Ectodermal cell (in vitro differentiated cells): ENCODE results near the gene PPP2R2D.

ENCODE experiments used
- H3K27ac ChIP-seq: 2 replicates; pipeline ENCODE4 v1.7.0; 2013; ENCODE audit warnings: mild to moderate bottlenecking, low read depth, low read length; ENCODE audit not compliant: insufficient read depth, poor library complexity, severe bottlenecking
- H3K27me3 ChIP-seq: 2 replicates; pipeline ENCODE4 v1.7.0; 2013; ENCODE audit warnings: mild to moderate bottlenecking, low read length; ENCODE audit not compliant: insufficient read depth, control insufficient read depth, poor library complexity, severe bottlenecking
- H3K36me3 ChIP-seq: one replicate; pipeline ENCODE4 v1.7.0; 2013; ENCODE audit warnings: low read length; ENCODE audit not compliant: control insufficient read depth, insufficient read depth
- H3K4me1 ChIP-seq: one replicate; pipeline ENCODE4 v1.7.0; 2013; ENCODE audit warnings: low read length; ENCODE audit not compliant: control insufficient read depth, insufficient read depth
- H3K4me3 ChIP-seq: 2 replicates; pipeline ENCODE4 v1.7.0; 2013; ENCODE audit warnings: low read depth, low read length, control low read depth; ENCODE audit not compliant: insufficient read depth
- H3K9me3 ChIP-seq: 2 replicates; pipeline ENCODE4 v1.7.0; 2013; ENCODE audit warnings: mild to moderate bottlenecking, low read length, moderate library complexity; ENCODE audit not compliant: control insufficient read depth
- WGBS, 2 experiments: methylation state at CpG; one replicate each; pipeline ENCODE4 v1.1.7; 2013; ENCODE audit warnings: missing lambda C conversion rate in 2 of 2; 5-methylcytosine and 5-hydroxymethylcytosine counted together

Gene PPP2R2D

DNA sequence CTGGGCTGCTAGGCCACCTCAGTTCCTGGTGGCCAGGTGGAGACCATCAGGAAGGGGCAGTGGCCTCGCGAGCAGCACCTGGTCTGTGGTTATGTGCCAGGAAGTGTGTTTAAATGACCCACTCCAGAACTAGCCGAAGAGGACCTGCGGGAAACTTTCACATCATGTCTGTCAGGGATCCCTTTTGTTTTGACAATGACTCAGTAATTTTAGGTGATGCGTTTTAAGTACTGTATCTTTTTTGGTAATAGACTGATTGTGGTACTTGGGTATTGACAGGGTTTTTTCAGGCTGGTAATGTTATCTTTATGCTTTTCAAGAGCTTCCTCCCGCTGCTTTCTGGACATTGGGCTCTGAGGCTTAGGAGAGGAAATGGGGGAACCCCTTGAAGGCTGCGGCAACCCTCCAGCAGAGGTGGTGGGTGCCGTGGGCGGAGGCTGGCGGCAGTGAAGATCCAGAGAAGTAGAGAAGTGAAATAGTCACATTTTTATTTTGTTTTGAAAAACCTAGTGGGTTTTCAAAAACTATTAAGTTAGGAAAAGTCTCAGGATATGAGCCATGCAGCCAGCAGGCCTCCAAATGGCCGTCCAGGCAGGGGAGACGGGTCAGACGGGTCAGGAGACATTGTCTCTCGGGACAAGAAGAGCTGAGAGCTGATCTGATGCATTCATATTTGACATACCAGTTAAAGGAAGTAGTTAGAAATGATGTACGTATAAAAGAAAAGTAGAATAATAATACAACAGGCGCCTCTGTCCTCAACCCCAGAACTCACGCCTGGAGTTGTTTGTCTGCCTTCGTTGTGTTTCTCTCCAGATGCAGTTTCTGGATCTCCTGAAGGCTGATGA lies 27.7 kb downstream of the PPP2R2D start:
- no peaks in the 10 kb centered on the region for H3K36me3 ChIP-seq
- no peak overlapping the region for H3K27ac ChIP-seq
- H3K4me1 ChIP-seq = peaks cover 10% of the 10 kb centered on the region
- H3K9me3 ChIP-seq = no peaks in the 10 kb centered on the region
- no peak overlapping the region for H3K4me3 ChIP-seq
- no peaks in the 10 kb centered on the region for H3K27me3 ChIP-seq
- 88 to 91% methylated on average over 18 of the region's 18 CpGs for WGBS, 2 experiments

DNA sequence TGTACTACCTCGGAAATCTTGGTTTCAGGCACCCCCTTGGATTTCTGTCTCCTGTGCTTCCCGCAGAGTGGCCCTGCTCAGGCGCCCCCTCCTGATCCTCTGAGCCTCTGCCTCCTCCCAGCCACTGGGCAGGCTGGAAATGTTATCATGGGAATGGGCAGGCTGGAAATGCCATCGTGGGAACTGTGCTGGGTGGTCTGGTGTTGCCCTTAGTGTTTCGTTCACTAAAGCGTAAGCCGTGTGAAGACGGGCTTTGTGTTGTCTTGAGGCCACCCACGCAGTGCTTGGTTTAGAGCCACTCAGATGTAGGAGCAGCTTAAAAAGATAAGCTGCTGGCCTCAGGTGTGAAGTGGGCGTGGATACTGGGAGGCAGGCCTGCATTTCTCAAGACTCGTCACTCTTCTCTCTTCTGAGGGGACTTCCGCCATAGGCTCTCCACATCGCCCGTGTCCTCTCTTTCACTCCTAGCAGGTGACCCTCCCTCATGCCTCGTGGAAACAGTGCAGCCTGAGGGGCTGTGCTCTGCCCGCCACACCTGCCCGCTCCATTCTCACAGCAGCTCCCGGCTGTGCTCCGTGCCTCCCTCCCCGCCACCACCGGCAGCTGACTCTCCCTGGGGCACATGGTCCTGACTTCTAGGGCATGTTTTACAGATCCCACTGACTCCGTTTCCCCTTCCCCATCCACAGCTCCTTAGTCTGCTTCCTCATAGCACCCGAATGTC lies 28.5 kb downstream of the PPP2R2D start:
- no peak overlapping the region for H3K27ac ChIP-seq
- WGBS, 2 experiments = 83 to 89% methylated on average over 23 of the region's 23 CpGs
- H3K4me1 ChIP-seq = peaks cover 10% of the 10 kb centered on the region
- H3K27me3 ChIP-seq = no peaks in the 10 kb centered on the region
- no peaks in the 10 kb centered on the region for H3K9me3 ChIP-seq
- no peak overlapping the region for H3K4me3 ChIP-seq
- no peaks in the 10 kb centered on the region for H3K36me3 ChIP-seq

DNA sequence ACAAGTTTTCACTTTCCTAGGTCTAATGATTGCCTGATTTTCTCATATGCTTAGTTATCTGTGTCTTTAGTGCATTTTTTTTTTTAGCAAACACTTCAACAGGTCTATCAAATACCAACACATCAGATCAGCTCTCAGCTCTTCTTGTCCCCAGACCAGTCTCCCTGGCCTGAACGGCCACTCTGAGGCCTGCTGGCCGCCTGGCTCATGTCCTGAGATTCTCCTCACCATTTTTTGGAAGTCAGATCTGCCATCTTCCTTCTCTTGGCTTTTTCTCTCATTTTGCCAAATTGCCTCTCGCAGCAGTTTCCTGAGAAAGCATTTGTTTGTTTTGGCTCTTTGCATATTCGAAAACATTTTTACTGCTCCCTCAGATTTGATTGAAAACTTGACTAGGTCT lies 29.3 kb downstream of the PPP2R2D start:
- no peaks in the 10 kb centered on the region for H3K27me3 ChIP-seq
- no peaks in the 10 kb centered on the region for H3K9me3 ChIP-seq
- H3K36me3 ChIP-seq = no peaks in the 10 kb centered on the region
- no peak overlapping the region for H3K4me3 ChIP-seq
- 92 to 93% methylated on average over 4 of the region's 4 CpGs for WGBS, 2 experiments
- H3K4me1 ChIP-seq = peaks cover 10% of the 10 kb centered on the region
- H3K27ac ChIP-seq = no peak overlapping the region

DNA sequence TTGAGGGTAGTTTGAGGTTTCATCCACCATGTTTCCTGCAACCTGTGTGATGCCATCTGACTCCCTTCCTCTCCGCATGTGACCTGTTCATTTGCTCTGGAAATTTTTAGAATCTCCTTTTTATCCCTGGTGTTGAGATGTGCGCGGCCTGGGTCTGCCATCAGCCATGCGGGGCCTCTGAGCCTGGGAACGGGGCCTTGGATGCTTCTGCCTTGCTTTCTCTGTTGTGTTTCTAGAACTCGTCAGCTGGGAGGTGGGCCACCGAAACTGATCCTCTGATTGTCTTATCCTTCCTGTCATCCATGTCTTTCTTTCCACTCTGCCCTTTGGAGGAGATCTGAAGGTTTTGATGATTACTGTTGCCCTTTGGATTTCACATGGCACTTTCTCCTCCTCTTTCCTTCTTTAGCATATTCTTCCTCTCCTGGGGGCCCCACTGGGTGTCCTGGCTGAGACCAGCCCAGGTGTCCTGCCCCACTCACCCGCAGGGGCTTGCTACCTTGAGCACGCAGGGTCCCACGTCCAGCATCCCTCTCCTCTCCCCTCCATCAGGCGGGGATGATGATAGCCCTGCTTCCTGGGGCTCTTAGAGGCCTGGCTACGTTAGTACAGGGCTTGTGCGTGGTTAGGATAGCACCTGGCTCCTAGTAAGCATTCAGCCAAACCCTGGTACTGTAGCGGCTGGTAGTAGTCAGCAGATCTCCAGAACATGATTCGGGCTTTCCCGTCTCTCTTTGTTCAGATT lies 29.9 kb downstream of the PPP2R2D start:
- peaks cover 10% of the 10 kb centered on the region for H3K4me1 ChIP-seq
- 90 to 93% methylated on average over 16 of the region's 16 CpGs for WGBS, 2 experiments

DNA sequence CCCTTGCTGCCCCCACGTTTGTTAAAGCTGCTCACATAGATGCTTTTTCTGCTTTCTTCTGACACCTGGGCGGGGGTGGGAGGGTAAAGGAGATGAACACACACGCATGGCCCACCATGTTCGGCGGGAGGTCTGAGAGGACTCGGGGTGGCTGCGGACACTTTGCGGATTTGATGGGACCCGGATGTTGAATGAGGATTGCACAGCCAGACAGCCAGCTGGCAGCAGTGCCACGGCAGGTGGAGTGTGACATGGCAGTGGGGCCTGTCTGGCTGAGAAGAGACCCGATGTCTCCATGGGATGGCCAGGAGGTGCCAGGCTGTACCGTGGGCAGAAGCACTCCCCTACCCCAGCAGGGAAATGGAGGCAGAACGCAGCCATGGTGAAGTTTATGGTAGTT lies 31.2 kb downstream of the PPP2R2D start:
- no peaks in the 10 kb centered on the region for H3K36me3 ChIP-seq
- peaks cover 10% of the 10 kb centered on the region for H3K4me1 ChIP-seq
- no peaks in the 10 kb centered on the region for H3K9me3 ChIP-seq
- H3K4me3 ChIP-seq = no peak overlapping the region
- no peak overlapping the region for H3K27ac ChIP-seq
- H3K27me3 ChIP-seq = no peaks in the 10 kb centered on the region
- WGBS, 2 experiments = 90 to 91% methylated on average over 13 of the region's 13 CpGs

More for the DNA sequence above, 29.9 kb downstream of the PPP2R2D start:
- H3K9me3 ChIP-seq = no peaks in the 10 kb centered on the region
- H3K4me3 ChIP-seq = no peak overlapping the region
- no peak overlapping the region for H3K27ac ChIP-seq
- no peaks in the 10 kb centered on the region for H3K27me3 ChIP-seq
- H3K36me3 ChIP-seq = no peaks in the 10 kb centered on the region

DNA sequence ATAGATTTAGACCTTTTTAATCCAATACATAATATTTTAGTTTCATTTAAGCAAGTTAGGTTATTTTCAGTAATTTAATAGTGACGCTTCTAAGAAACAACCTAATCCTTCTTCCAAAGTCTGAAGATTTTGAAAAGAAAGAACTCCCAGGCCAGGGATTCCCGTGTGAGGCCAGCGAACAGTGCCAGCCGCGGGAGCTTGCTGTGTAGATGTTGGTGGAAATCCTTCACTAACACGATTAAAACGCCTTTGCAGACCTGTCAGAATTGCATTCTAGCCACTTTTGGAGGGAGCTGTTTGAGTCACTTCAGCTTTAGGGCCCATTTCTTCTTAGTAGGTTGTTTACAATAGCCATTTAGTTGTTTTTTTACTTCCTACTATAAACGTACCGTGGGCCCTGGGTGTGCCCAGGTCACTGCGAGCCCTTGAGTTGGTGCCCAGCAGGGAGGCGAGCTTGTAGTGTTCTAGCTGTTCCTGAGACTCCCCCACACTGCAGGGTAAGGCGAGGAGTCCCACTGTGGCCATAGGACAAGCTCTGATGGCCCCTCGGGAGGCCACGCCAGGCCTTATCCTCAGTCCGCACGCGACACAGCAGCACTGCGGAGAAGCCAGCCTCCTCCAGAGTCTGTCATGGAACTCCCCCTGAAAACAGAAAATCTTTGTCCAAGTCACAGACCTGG lies 32.3 kb downstream of the PPP2R2D start:
- no peak overlapping the region for H3K27ac ChIP-seq
- no peaks in the 10 kb centered on the region for H3K9me3 ChIP-seq
- no peak overlapping the region for H3K4me3 ChIP-seq
- peaks cover 9% of the 10 kb centered on the region for H3K4me1 ChIP-seq
- H3K27me3 ChIP-seq = no peaks in the 10 kb centered on the region
- peaks cover under 1% of the 10 kb centered on the region for H3K36me3 ChIP-seq
- 87 to 91% methylated on average over 17 to 18 of the region's 18 CpGs for WGBS, 2 experiments

DNA sequence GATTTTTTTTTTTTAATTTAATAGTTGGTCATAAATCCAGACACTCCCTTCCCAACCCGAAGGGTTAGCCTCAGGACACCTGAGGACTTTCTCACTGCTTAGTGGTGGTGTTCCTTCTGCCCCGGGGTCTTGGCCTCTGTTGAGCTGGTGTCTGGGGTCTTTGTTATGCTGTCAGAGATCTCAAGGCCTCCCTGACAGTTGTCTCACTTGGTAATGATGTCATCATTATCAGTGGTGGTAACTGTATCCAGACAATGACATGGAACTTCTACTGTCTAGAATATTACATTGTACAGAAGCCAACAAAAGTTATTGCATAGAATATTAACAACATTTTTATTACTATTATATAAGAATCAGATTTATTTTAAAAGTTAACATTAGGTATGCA lies 32.9 kb downstream of the PPP2R2D start:
- no peak overlapping the region for H3K27ac ChIP-seq

DNA sequence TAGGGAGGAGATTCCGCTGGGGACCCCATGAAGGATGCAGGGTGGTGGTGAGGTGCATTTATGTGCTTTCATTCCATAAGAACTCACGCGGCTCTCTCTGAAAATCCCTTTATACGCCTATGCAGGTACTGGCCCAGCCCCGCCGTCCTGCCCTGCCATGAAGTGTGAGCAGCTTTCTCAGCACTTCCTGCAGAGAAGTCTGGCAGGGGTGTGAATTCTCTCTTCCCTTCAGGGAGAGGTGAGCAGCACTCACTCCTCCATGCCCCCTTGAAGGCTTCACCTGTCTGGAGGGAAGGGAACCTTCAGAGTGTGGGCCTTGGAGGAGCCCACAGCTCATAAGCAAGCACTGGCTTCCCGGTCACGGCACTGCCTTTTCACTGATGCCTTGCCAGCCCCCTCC lies 34.0 kb downstream of the PPP2R2D start:
- Histone ChIP-seq H3K4me3 (no peak overlapping the region), H3K27ac (no peak overlapping the region), H3K9me3 (no peaks in the 10 kb centered on the region), H3K4me1 (peaks cover 4% of the 10 kb centered on the region), H3K27me3 (no peaks in the 10 kb centered on the region), H3K36me3 (peaks cover 6% of the 10 kb centered on the region)
- WGBS, 2 experiments = 89 to 91% methylated on average over 8 of the region's 8 CpGs

More for the DNA sequence above, 32.9 kb downstream of the PPP2R2D start:
- Histone ChIP-seq H3K36me3 (peaks cover 6% of the 10 kb centered on the region), H3K9me3 (no peaks in the 10 kb centered on the region), H3K27me3 (no peaks in the 10 kb centered on the region), H3K4me1 (peaks cover 4% of the 10 kb centered on the region), H3K4me3 (no peak overlapping the region)
- 82 to 98% methylated on average over 2 of the region's 2 CpGs for WGBS, 2 experiments

DNA sequence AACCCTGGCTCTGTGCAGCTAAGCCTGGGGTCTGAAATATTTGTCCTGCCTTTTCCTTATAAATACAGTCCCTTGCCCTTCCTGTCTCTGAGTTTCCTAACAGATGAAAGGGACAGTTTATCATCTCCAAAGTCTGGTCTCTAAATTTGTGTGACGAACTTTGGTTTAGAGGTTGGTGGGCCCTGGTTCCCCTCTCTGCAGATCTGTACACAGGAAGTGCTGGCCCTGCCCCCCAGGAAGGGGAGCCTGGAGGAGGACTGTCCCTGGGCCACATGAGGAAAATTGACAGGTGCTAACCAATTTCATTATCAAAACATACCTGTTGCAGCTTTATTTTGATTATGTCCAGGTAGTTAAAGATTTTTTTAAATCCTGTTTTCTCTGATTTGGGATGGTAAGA lies 34.5 kb downstream of the PPP2R2D start:
- H3K4me1 ChIP-seq = peaks cover 4% of the 10 kb centered on the region
- H3K4me3 ChIP-seq = no peak overlapping the region
- no peaks in the 10 kb centered on the region for H3K27me3 ChIP-seq
- no peaks in the 10 kb centered on the region for H3K9me3 ChIP-seq
- H3K36me3 ChIP-seq = peaks cover 6% of the 10 kb centered on the region
- H3K27ac ChIP-seq = no peak overlapping the region
- 94 to 100% methylated on average over 1 of the region's 1 CpG for WGBS, 2 experiments
